Esophagus squamous epithelium (tissue), 4 donors: ENCODE measurements around the gene ACTMAP.

Source experiments
- CTCF ChIP-seq, 6 experiments: fragments of 450-650 bp in 4 of 6; fragments of 200-600 bp in 2 of 6; sonication (generic) in 2 of 6; IDR thresholded peaks; one replicate each; pipeline ENCODE4 v1.5.1; 2016 to 2019; ENCODE audit warnings: antibody characterized with exemption in 6 of 6, mild to moderate bottlenecking in 4 of 6, moderate library complexity in 4 of 6
- POLR2A ChIP-seq, 4 donors: fragments of 450-650 bp; IDR thresholded peaks; one replicate each; pipeline ENCODE4 v1.6.1; 2017; ENCODE audit warnings: antibody characterized with exemption in 4 of 4, mild to moderate bottlenecking in 4 of 4, moderate library complexity in 3 of 4

- TF ChIP-seq CTCF (IDR thresholded peaks at IDR 0.05): no peak
- peak in 1 of 4 donors; percentile 5 for TF ChIP-seq POLR2A (IDR thresholded peaks at IDR 0.05)
These were observed 10.2 kb downstream of the ACTMAP start for GRCh38 chr19:40739871-40740703.
